Measurements from ENCODE around the gene KCNG4.

Gene KCNG4

DNA sequence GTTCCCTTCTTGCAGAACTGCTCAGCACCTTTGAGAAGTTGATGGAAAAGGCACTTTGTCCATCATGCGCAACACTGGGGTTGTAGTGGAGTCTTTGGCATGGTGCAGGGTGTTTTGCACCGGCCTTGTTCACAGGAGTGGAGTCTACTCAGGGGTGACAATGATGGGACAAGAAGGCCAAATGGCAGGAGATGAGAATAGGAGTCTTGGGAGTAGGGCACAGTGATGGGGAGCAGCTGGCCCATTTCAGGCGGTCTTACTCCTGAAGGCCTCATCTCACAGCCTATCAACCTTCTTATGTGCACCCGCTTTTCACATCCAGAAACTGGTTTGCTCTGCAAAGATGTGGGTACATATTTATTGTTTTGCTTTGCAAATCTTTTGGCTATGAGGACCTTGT lies 13.4 kb upstream of the KCNG4 start:
- Mint-ChIP-seq H3K4me1 (peaks cover 6% of the 10 kb centered on the region), H3K36me3 (ENCODE audit: low read depth) (no peaks in the 10 kb centered on the region), H3K27ac (no peak overlapping the region), H3K9me3 (peaks cover 2% of the 10 kb centered on the region), H3K4me3 (no peak overlapping the region), H3K27me3 (ENCODE audit: low read depth) (peaks cover 5% of the 10 kb centered on the region)
- TF ChIP-seq, protein P1, sequence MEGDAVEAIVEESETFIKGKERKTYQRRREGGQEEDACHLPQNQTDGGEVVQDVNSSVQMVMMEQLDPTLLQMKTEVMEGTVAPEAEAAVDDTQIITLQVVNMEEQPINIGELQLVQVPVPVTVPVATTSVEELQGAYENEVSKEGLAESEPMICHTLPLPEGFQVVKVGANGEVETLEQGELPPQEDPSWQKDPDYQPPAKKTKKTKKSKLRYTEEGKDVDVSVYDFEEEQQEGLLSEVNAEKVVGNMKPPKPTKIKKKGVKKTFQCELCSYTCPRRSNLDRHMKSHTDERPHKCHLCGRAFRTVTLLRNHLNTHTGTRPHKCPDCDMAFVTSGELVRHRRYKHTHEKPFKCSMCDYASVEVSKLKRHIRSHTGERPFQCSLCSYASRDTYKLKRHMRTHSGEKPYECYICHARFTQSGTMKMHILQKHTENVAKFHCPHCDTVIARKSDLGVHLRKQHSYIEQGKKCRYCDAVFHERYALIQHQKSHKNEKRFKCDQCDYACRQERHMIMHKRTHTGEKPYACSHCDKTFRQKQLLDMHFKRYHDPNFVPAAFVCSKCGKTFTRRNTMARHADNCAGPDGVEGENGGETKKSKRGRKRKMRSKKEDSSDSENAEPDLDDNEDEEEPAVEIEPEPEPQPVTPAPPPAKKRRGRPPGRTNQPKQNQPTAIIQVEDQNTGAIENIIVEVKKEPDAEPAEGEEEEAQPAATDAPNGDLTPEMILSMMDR (IDR thresholded peaks at IDR 0.05; ENCODE audit: unreplicated experiment in 3 of 3), result no peak

DNA sequence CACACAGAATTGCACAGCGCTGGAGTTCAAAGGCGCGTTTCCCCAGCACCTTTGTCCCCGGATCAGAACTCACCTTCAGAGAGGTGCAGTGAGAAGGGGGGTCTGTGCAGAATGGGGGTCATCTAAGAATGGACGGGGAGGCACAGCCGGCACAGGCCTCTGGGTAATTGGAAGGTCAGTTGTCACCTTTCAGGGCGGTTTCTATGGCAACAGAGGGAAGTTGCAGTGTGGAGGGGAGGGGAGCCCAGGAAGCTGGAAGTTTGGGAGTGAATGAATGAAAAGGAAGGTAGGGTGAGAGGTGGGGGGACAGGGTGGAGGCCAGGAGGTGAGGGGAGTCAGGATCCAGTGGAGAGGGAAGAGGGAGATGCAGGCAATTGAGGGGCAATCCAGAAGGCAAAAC lies 12.4 kb upstream of the KCNG4 start:
- Mint-ChIP-seq H3K4me1 (peaks cover 6% of the 10 kb centered on the region), H3K27me3 (ENCODE audit: low read depth) (peaks cover 5% of the 10 kb centered on the region), H3K4me3 (no peak overlapping the region), H3K36me3 (ENCODE audit: low read depth) (no peaks in the 10 kb centered on the region), H3K27ac (no peak overlapping the region), H3K9me3 (peaks cover 2% of the 10 kb centered on the region)
- TF ChIP-seq, protein P1 (IDR thresholded peaks at IDR 0.05; ENCODE audit: unreplicated experiment in 3 of 3), result no peak

DNA sequence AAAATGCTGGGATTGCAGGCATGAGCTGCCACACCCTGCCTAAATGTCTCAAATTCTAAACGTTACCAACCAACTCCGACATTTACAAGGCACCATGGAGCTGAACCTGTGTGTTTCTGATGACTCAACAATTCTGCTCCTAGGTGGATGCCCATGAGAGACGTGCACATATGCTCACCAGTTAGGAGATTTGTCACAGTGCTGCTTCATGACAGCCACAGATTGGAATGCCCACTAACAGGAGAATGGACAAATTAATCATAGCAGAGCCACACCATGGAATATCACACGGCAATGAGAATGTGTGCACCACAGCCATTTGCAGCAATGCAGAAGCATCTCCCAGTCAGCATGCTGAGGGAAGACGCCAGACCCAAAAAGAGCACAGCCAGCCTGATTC lies 8.0 kb upstream of the KCNG4 start:
- no peak overlapping the region for H3K27ac Mint-ChIP-seq
- no peaks in the 10 kb centered on the region for H3K36me3 Mint-ChIP-seq (ENCODE audit: low read depth)
- H3K4me1 Mint-ChIP-seq, result peaks cover 20% of the 10 kb centered on the region
- peaks cover 8% of the 10 kb centered on the region for H3K9me3 Mint-ChIP-seq
- no peak overlapping the region for H3K4me3 Mint-ChIP-seq
- TF ChIP-seq, protein P1 (IDR thresholded peaks at IDR 0.05; ENCODE audit: unreplicated experiment in 3 of 3), result no peak
- peaks cover 7% of the 10 kb centered on the region for H3K27me3 Mint-ChIP-seq (ENCODE audit: low read depth)

DNA sequence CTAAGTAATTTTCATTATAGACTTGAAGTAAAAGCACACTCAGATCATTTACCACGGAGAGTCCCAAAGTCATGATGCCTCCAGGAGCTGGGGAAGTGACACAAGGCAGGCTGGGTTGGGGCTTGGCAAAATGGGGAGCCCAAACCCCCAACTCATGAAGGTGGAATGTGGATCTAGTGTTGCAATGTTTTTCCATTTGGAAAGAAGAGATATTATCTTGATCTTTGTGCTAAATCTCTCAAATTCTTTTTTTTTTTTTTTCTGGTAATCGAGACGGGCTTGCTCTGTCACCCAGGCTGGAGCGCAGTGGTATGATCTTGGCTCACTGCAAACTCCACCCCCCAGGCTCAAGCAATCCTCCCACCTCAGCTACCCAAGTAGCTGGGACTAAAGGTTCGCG lies 7.5 kb upstream of the KCNG4 start:
- peaks cover 7% of the 10 kb centered on the region for H3K27me3 Mint-ChIP-seq (ENCODE audit: low read depth)
- peaks cover 20% of the 10 kb centered on the region for H3K4me1 Mint-ChIP-seq
- H3K27ac Mint-ChIP-seq, result no peak overlapping the region
- TF ChIP-seq, protein P1 (IDR thresholded peaks at IDR 0.05; ENCODE audit: unreplicated experiment in 3 of 3), result no peak
- no peaks in the 10 kb centered on the region for H3K36me3 Mint-ChIP-seq (ENCODE audit: low read depth)
- peaks cover 8% of the 10 kb centered on the region for H3K9me3 Mint-ChIP-seq
- H3K4me3 Mint-ChIP-seq, result no peak overlapping the region

DNA sequence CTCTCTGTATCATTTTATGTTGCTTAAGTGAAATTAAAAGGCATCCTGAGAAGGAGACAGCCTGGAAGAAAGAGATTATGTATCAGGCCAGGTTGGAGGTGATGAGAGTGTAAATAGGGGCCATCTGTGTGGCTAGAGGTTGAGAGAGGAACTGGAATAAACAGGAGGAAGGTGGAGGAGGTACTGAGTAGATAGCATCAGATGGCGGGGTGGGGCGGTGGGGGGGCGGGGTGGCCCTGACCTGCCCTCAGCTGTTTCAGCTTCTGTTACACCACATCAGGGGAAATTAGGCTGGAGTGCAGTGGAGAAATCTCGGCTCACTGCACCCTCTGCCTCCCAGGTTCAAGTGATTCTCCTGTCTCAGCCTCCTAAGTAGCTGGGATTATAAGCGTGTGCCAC lies 6.9 kb upstream of the KCNG4 start:
- peaks cover 23% of the 10 kb centered on the region for H3K4me1 Mint-ChIP-seq

More for the DNA sequence above, 6.9 kb upstream of the KCNG4 start:
- Mint-ChIP-seq H3K27ac (peak overlapping the region in 2 of 3 experiments; percentile 42 to 68), H3K4me3 (no peak overlapping the region), H3K27me3 (ENCODE audit: low read depth) (peaks cover 7% of the 10 kb centered on the region), H3K36me3 (ENCODE audit: low read depth) (no peaks in the 10 kb centered on the region), H3K9me3 (peaks cover 7% of the 10 kb centered on the region)
- TF ChIP-seq, protein P1 (IDR thresholded peaks at IDR 0.05; ENCODE audit: unreplicated experiment in 3 of 3), result no peak

Data from nephron (organoid).